ENCODE measurements around the gene ASCC1. TPM values are rescaled to one million over a fixed set of nuclear protein-coding genes. Genes with fewer than 3 reads are reported as not detected.

Gene ASCC1
- total and polyA plus RNA-seq, 2 of the 13 experiments (the other 11 are each of a cell fraction or from before 2014, with no cell fraction given): 21.6 to 30.1 TPM

- no peak for TF ChIP-seq PREB (CRISPR knock-in tag; IDR thresholded peaks at IDR 0.05)
- TF ChIP-seq SP1 (IDR thresholded peaks at IDR 0.05): no peak
- TF ChIP-seq SP1 (CRISPR knock-in tag; IDR thresholded peaks at IDR 0.05): no peak
- no peak for TF ChIP-seq ZNF543 (CRISPR knock-in tag; IDR thresholded peaks at IDR 0.05)
- TF ChIP-seq ZNF550 (CRISPR knock-in tag; IDR thresholded peaks at IDR 0.05; ENCODE audit: borderline replicate concordance): no peak
- no peak for TF ChIP-seq ZNF558 (CRISPR knock-in tag; IDR thresholded peaks at IDR 0.05; ENCODE audit: borderline replicate concordance)
- no peak; the same call in 1 of the 2 replicates for TF ChIP-seq CHD4 (IDR thresholded peaks at IDR 0.05; ENCODE audit: borderline replicate concordance, low read length)
- TF ChIP-seq ATAD3A (CRISPR knock-in tag; IDR thresholded peaks at IDR 0.05): no peak
- TF ChIP-seq TMF1 (CRISPR knock-in tag; IDR thresholded peaks at IDR 0.05; ENCODE audit: low read depth): no peak
- no peak for TF ChIP-seq DNMT3B (CRISPR knock-in tag; conservative IDR thresholded peaks at IDR 0.05)
- no peak for TF ChIP-seq MAFF (IDR thresholded peaks at IDR 0.05; ENCODE audit: low read depth, low read length)
- TF ChIP-seq ZFY (CRISPR knock-in tag; IDR thresholded peaks at IDR 0.05): no peak
- no peak for TF ChIP-seq CERS6 (CRISPR knock-in tag; IDR thresholded peaks at IDR 0.05)
- no peak for TF ChIP-seq NFATC3 (CRISPR knock-in tag; IDR thresholded peaks at IDR 0.05)
- TF ChIP-seq FOXO1 (CRISPR knock-in tag; IDR thresholded peaks at IDR 0.05): peak; percentile 44; the same call in 1 of the 2 replicates
- TF ChIP-seq E2F5 (CRISPR knock-in tag; conservative IDR thresholded peaks at IDR 0.05): no peak
- no peak for TF ChIP-seq BCLAF1 (IDR thresholded peaks at IDR 0.05)
- no peak for TF ChIP-seq PHF8 (CRISPR knock-in tag; IDR thresholded peaks at IDR 0.05)
- TF ChIP-seq SOX5 (CRISPR knock-in tag; IDR thresholded peaks at IDR 0.05; ENCODE audit: borderline replicate concordance): peak; percentile 97
- peak; percentile 49; the same call in 1 of the 2 replicates for TF ChIP-seq THRA (CRISPR knock-in tag; IDR thresholded peaks at IDR 0.05; ENCODE audit: borderline replicate concordance)
- TF ChIP-seq DRAP1 (CRISPR knock-in tag; IDR thresholded peaks at IDR 0.05): peak; percentile 50; the same call in 1 of the 2 replicates
- TF ChIP-seq IRF9 (CRISPR knock-in tag; IDR thresholded peaks at IDR 0.05; ENCODE audit: borderline replicate concordance): no peak
- 0 out of 2 replicates have a peak, but pooled peaks have one; percentile 20 for TF ChIP-seq ESRRA (CRISPR knock-in tag; IDR thresholded peaks at IDR 0.05; ENCODE audit: low read depth)
- TF ChIP-seq ZNF781 (CRISPR knock-in tag; IDR thresholded peaks at IDR 0.05; ENCODE audit: borderline replicate concordance, not compliant biosample characterization): no peak
Measured at GRCh38 chr10:72251635-72252034, 35.6 kb upstream of the ASCC1 start (continued).

Data from HepG2 (cell line).